Embryonic facial prominence (tissue), 1 donor: ENCODE data around the gene ABHD4.
"Not testable (repeated sequence)": the region's sequence is repeated elsewhere in the genome, so short reads cannot be mapped to it uniquely, and the experiment has no call there.

Source experiments
- DNase-seq: peaks from one replicate; pipeline ENCODE4 v3.0.0-alpha.2; 2016; ENCODE audit errors: extremely low spot score

Gene ABHD4

GRCh38 chr14:22589096-22589839, 8.8 kb upstream of the ABHD4 start, which contains the start of gene DAD1:
Gene DAD1 (minus strand): TSS chr14:22589224. CDS start chr14:22589157, 67 bp downstream.
- DNase-seq, result peak; percentile 99

- DNase-seq, result no peak
These were observed 4.9 kb upstream of the ABHD4 start for GRCh38 chr14:22593189-22593588.

GRCh38 chr14:22593601-22594000, 4.5 kb upstream of the ABHD4 start:
- DNase-seq, result no peak

GRCh38 chr14:22594156-22594716, 3.9 kb upstream of the ABHD4 start:
- no peak for DNase-seq

GRCh38 chr14:22596354-22596879, 1.7 kb upstream of the ABHD4 start:
- no peak for DNase-seq

GRCh38 chr14:22597265-22597664, 835 bp upstream of the ABHD4 start:
- DNase-seq, result no peak

- no peak for DNase-seq
These were observed 365 bp upstream of the ABHD4 start for GRCh38 chr14:22597771-22598098.

- peak; percentile 30 for DNase-seq
These were observed 770 bp downstream of the ABHD4 start for GRCh38 chr14:22598896-22599244.

GRCh38 chr14:22599349-22599748, 1.2 kb downstream of the ABHD4 start:
- DNase-seq, result no peak

GRCh38 chr14:22600027-22600426, 1.9 kb downstream of the ABHD4 start:
- no peak for DNase-seq

- DNase-seq, result no peak
These were observed 3.4 kb downstream of the ABHD4 start for GRCh38 chr14:22601456-22601855.

- DNase-seq, result no peak
These were observed 3.9 kb downstream of the ABHD4 start for GRCh38 chr14:22601996-22602395.

- DNase-seq, result no peak
These were observed 4.8 kb downstream of the ABHD4 start for GRCh38 chr14:22602862-22603261.

GRCh38 chr14:22606380-22606779, 8.3 kb downstream of the ABHD4 start:
- DNase-seq, result no peak

- DNase-seq, result no peak
These were observed 9.2 kb downstream of the ABHD4 start for GRCh38 chr14:22607291-22607690.

GRCh38 chr14:22610931-22611330, 12.8 kb downstream of the ABHD4 start:
- DNase-seq, result no peak

GRCh38 chr14:22613106-22613695, 15.1 kb downstream of the ABHD4 start:
- no peak for DNase-seq

GRCh38 chr14:22613736-22614239, 15.7 kb downstream of the ABHD4 start:
- no peak for DNase-seq

GRCh38 chr14:22614240-22614799, 16.2 kb downstream of the ABHD4 start:
- peak; percentile 41 for DNase-seq

- DNase-seq, result not testable (repeated sequence)
These were observed 17.7 kb downstream of the ABHD4 start for GRCh38 chr14:22615765-22616164.

GRCh38 chr14:22622255-22622654, 24.2 kb downstream of the ABHD4 start:
- DNase-seq, result no peak

GRCh38 chr14:22623047-22623446, 24.9 kb downstream of the ABHD4 start:
- DNase-seq, result no peak

- DNase-seq, result no peak
These were observed 28.5 kb downstream of the ABHD4 start for GRCh38 chr14:22626590-22626989.
